HG03103 (cell line): Measurements from ENCODE around the gene IL17C.
"Not testable (repeated sequence)": the region's sequence is repeated elsewhere in the genome, so short reads cannot be mapped to it uniquely, and the experiment has no call there.

Experiments used
- ATAC-seq: cut with Tn5 transposase; IDR thresholded peaks from one replicate; pipeline ENCODE4 v1.9.1; 2021; ENCODE audit warnings: low read depth; ENCODE audit not compliant: unreplicated experiment

IL17C gene

GRCh38 chr16:88609426-88609825, 28.9 kb upstream of the IL17C start:
- not testable (repeated sequence) for ATAC-seq

DNA sequence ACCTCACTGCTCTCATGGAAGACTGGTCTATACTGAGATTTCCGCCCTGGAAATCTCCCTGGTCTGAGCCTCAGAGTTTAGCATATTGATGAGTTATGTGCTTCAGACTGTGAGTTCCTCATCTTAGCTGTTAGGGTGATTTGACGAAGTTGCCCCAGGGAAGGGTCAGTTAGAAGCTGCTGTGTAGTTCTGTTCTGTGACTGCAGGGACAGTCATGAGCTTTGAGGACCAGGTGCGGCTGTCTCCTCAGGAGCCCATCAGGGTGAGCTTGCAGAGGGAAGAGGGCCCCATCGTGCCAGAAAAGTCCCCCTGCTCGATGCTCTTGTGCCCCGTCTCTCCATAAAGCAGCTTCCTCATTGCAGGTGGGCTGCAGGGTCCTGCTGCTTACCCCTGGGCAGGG, 28.3 kb upstream of the IL17C start:
- no peak for ATAC-seq

- no peak for ATAC-seq
Observed at GRCh38 chr16:88610909-88611812, 27.2 kb upstream of the IL17C start.

GRCh38 chr16:88613293-88613692, 25.1 kb upstream of the IL17C start:
- ATAC-seq: no peak

GRCh38 chr16:88613911-88614817, 24.2 kb upstream of the IL17C start:
- no peak for ATAC-seq

GRCh38 chr16:88614818-88615580, 23.4 kb upstream of the IL17C start:
- no peak for ATAC-seq

DNA sequence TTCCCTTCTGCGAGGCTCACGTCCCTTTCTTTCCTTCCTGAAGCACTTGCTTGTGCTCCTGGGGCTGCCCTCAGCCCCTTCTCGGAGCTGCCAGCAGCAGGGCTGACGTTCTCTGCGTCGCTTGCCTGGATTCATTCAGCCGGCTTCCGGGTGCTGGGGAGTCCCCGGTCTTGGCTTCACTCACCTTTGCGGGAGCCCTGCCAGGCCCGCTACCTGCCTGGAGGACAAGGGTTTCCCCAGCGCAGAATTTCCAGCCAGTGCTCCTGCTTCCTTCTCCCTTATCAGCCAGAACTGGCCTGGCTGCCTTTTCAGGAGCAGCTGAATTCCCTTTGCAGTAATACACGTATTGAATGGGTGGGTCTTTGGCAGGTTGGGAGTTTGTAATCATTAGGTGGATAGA, 22.1 kb upstream of the IL17C start:
- ATAC-seq: no peak

DNA sequence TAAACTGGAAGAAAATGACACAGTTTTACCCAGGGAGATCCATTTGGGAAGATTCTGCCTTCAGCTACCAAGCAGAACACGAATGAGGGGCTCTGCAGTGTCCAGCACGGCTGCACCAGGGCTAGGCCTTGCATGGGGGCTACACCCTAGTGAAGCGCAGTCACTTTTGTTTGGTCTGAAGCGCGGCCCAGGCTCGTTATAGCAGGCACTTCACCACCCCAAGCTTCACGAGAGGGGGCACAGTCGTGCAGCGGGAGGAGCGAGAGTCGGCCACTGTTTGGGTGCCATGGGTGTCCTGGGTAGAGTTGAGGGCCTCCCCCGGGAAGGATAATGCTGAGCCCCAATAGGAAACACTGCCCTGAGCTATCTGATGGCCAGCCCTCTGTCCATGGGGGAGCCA, 21.6 kb upstream of the IL17C start:
- no peak for ATAC-seq

- no peak for ATAC-seq
Observed at GRCh38 chr16:88617268-88618031, 20.9 kb upstream of the IL17C start.

DNA sequence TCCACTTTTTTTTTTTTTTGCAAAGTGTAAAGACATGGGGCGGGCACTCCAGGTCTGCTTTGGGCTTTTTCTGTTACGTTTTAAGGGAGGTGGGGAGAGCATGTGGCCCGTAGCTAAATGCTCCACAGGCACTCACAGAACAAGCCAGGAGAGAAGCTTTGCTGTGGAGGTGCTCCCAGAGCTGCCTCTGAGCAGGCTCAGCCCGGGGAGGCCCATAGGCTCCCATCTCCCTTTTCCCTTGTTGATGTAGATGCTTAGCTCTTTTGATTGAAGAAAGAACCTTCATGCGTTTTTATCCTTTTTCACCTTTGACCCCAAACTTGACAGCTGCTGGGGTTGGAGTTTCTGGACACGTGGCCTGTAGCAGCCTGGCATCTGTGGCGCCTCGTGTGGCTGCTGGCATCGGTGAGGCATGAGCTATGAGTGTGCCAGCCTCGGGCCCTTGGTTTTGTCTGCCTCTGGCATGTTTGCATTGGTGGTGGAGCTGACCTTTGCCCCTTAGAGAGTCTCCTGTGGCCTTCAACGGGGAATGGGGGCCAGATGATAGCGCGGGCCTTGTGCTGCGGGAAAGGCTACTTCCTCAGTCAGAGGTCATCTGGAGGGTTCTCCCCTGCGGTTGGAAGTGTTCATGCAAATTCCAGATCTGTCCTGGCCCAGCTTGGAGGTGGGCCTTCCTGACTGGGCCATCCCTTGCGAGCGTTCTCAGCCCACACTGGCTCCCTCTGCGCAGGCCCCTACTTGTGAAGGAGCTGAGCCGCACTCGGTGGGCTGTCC, 20.0 kb upstream of the IL17C start:
- ATAC-seq: no peak

GRCh38 chr16:88618956-88619667, 19.3 kb upstream of the IL17C start:
- no peak for ATAC-seq

- ATAC-seq: no peak
Observed at GRCh38 chr16:88619859-88620815, 18.2 kb upstream of the IL17C start.

DNA sequence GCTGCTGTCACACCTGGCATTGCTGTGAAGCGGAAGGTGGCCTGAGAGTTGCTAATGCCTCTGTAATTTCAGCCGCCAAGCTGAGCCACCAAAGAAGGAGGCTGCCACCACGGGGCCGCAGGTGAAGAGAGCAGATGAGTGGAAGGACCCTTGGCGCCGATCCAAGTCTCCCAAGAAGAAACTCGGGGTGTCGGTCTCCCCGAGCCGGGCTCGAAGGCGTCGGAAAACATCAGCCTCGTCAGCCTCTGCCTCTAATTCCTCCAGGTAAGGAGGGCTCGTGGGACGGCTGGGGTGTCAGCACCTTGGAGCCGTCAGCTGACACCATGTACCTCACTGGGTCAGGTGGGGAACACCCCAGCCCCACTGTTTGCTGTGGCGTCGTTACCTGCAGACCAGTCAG, 16.2 kb upstream of the IL17C start:
- no peak for ATAC-seq

GRCh38 chr16:88622866-88623265, 15.5 kb upstream of the IL17C start:
- no peak for ATAC-seq

GRCh38 chr16:88623858-88624257, 14.5 kb upstream of the IL17C start:
- no peak for ATAC-seq

GRCh38 chr16:88624481-88624880, 13.9 kb upstream of the IL17C start:
- no peak for ATAC-seq

DNA sequence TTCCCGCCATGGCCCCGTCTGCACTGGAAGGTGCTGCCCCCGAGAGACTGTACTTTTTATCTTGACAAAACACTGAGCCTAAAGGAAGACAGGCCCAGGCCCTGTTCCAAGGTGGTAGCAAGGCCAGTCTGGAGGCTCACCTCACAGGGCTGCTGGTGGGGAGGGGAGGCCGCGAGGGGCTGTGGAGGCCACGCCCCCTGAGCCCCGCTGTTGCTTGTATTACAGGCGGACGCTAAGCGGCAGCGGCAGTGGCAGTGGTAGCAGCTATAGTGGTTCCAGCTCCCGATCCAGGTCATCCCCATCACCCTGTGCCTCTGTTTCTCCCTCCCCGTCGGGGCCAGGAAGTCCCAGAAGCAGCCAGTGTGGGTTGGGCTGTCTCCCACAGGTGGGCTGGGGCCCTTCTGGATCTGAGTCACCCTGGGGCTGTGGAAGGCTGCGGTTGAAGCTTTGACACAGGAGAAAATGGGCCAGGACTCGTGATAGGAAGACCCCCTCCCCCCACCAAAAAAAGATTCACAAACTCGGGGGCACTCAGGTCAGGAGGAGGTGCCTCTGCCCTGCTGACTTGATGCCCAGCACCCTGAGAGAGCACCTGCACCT, 13.3 kb upstream of the IL17C start:
- no peak for ATAC-seq
